GM18511 (cell line): Measurements from ENCODE around the gene TRIB2.

Experiments used
- ATAC-seq: cut with Tn5 transposase; IDR thresholded peaks from one replicate; pipeline ENCODE4 v1.9.1; 2021; ENCODE audit warnings: mild to moderate bottlenecking, moderate library complexity; ENCODE audit not compliant: unreplicated experiment

The TRIB2 gene

GRCh38 chr2:12737738-12738485 lies 21.2 kb downstream of the TRIB2 start:
- ATAC-seq = no peak

- no peak for ATAC-seq
Measured at GRCh38 chr2:12739721-12740254, 23.1 kb downstream of the TRIB2 start.

GRCh38 chr2:12741380-12741779 lies 24.6 kb downstream of the TRIB2 start:
- no peak for ATAC-seq

DNA sequence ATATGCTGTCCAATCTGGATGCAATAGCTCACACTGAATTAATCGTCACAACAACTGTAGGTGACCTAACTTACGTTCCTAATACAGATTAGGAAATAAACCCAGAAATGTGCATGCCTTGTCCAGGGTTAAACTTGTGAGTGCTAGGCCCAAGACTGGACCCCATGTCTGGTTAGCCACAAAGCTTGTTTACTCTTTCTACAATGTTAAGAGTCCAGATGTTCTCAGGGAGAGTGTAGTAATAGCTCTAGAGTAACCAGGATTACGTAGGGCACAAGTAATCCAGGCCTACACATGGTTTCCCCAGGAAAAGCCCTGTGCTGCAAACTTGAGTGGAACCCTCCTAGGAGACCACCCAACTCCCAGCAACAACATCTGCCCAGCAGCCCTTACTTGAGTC lies 26.2 kb downstream of the TRIB2 start:
- ATAC-seq = no peak

GRCh38 chr2:12750166-12750905 lies 33.6 kb downstream of the TRIB2 start:
- ATAC-seq = no peak

- no peak for ATAC-seq
Measured at GRCh38 chr2:12754643-12755042, 37.9 kb downstream of the TRIB2 start.

DNA sequence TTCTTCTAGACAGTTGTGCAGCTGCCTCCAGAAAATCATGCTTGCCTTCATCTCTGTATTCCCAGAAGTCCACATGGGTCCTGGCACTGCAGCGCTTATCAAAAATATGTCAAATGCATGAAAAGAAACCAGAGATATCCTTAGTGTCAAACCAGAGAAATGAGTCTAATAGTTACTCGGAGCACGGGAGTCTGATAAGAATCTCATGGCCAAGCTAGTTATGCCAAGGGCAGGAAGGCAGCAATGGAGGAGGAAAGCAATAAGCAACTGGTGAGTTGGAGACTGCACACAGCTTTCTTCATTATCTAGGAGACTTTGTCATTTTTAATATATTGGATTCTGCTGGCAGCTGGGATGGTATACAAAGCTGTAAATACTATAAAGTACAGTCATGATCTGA lies 38.6 kb downstream of the TRIB2 start:
- no peak for ATAC-seq

DNA sequence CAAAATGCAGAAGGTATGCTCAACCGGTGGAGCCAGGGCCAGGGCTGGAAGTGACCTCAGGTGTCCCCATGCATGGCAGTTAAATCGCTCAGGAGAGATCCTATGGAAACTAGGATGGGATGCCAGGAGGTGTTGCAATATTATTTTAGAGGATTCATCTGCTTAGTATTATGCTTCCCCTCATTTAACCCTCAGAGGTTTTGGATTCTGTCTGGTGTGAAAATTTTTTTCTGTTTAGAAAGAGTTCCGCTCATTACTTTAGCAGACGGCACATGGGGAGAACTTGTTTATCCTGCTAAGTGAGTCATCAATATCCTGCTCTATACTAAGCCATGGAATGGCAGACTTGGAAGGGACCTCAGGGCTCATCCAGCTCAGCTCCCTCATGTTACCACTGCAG lies 42.5 kb downstream of the TRIB2 start:
- ATAC-seq = no peak

- no peak for ATAC-seq
Measured at GRCh38 chr2:12761104-12761503, 44.4 kb downstream of the TRIB2 start.

DNA sequence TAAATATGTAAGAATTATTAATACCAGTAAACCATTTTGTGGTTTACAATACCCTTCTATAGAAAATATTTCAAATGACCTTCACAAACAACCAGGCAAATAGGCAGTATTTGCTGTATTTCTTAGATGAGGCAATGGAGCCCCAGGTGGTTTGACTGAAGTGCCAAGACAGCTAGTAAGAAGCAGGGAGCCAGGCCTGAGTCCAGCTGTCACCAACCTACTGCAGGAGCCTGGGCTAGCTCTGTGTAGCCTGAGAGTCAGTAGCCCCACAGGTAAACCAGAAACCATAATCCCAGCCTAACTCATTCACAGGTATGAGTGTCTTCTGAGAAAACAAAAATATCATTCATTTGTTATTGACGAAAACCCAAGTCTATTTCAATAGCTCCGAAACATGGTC lies 45.6 kb downstream of the TRIB2 start:
- no peak for ATAC-seq

- no peak for ATAC-seq
Measured at GRCh38 chr2:12762976-12763375, 46.2 kb downstream of the TRIB2 start.

DNA sequence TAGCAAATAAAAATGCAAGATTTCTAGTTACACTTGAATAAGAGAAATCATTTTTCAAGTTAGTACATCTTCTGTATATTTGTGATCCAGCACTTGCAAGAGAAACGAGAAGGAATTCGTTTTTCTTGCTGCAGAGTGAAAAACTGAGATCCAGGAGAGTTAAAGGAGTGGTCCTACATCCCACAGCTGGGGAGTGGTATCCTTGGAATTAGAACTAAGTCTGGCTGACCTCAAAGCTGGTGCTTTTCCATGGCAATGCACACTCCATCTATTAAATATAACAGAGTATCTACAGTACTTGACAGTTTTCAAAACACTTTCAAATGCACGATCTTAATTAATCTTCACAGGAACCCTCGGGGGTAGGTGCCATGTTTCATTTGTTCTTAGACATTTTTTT lies 46.8 kb downstream of the TRIB2 start:
- ATAC-seq = no peak

- ATAC-seq = no peak
Measured at GRCh38 chr2:12764075-12764730, 47.5 kb downstream of the TRIB2 start.

DNA sequence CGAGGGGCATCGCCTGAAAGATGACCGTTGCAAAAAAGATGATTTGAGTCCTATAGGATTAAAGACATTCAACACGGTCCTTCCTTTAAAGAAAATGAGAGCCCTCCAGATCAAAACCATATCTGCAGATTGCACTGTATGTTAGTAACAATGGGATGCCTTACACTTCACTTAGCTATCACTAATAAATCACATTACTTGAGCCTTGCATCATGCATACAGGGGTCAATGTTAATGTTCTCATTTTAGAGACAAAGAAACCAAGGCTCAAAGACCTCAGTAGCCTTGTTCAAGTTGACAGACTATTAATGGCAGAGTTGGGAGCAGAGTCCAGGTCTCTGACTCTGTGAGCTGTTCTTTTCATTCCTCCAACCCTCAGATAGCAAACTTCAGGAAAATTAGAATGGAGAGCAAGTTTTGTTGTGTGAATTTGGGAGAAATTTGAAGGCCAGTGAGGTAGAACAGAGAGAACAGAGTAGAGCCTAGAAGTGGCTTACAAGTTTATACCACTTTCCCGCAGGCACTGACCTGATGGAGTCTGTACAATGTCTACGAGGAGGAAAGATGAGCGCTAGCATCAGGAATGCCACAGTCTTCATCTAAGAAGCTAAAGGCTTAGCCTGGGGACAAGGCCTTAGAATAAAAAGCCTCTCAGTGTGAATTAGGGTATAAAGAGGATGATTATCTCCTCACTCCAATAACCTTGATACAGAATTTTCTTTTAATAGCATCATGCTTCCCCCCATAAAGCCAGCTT lies 48.3 kb downstream of the TRIB2 start:
- no peak for ATAC-seq

GRCh38 chr2:12766421-12766879 lies 49.7 kb downstream of the TRIB2 start:
- ATAC-seq = no peak

DNA sequence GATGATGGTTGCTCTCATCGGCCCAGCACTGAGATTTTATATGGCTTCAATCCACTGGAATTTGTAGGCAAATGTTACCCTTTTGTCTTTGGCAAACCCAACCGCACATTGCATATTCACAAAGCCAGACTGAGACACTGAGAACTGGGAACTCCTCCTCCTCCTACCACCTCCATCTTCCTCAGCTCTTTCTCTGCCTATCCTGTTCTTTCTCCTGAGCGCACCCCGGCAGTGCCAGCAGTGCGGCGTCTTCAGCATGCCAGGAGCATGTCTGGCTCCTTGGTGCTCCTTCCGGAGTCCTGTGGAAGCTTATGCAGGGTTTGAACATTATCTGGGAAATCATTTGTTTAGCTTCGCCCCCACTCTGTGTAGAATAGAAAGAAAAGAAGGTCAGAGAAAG lies 50.8 kb downstream of the TRIB2 start:
- no peak for ATAC-seq

DNA sequence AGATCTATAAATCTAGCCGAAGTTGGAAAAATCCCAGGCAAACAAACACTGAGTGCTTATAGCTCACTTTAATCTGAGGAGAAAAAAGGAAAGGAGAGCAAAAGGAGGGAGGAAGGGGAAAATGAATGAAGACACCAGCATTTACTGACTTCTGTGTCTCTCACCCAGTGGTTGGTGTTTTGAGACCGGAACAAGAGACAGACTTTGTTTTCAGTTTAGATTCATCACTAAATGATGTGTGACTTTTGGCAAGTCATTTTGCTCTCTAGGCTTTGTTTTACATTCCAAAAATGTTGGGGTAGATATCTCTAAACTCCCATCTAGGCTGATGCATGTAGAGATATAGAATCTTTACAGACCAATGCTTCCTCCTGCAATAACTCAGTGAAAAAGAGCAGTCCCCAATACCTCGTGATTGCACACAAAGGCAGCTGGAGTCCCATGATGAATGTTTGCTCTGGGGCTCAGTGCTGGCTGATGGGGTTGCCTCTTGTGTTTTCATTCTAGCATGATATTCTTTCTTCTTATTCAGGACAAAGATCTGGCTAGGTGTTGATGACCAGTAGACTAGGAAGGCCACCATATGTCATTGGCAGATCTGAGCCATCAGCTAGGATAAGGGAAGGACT lies 51.4 kb downstream of the TRIB2 start:
- no peak for ATAC-seq

DNA sequence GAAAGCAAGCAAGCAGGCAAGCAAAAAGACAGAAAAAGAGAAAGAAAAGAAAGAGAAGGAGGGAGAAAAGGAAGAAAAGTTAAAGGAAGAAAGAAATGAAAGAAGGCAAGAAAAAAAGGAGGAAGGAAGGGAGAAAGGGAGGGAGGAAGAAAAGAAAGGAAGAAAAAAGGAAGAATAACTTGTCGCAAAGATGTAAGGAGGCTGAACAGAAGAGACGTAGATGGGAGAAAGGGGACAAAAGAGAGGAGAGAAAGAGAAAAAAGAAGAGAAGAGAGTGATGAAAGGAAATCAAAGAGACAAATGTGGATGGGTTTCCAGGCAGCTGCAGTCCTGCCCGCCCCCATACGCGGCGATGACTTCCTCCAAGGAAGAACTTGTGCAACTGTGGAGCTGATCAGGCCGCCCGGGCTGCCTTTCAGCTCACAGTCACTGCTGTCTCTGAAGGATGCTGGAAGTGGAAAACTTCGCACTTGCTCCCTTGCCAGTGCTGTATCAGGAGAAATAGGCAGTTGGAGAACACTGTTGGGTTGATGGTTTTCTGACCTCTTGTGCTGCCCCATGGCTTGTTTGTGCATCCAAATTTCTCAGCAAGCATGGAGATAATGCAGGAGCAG lies 52.9 kb downstream of the TRIB2 start:
- no peak for ATAC-seq

DNA sequence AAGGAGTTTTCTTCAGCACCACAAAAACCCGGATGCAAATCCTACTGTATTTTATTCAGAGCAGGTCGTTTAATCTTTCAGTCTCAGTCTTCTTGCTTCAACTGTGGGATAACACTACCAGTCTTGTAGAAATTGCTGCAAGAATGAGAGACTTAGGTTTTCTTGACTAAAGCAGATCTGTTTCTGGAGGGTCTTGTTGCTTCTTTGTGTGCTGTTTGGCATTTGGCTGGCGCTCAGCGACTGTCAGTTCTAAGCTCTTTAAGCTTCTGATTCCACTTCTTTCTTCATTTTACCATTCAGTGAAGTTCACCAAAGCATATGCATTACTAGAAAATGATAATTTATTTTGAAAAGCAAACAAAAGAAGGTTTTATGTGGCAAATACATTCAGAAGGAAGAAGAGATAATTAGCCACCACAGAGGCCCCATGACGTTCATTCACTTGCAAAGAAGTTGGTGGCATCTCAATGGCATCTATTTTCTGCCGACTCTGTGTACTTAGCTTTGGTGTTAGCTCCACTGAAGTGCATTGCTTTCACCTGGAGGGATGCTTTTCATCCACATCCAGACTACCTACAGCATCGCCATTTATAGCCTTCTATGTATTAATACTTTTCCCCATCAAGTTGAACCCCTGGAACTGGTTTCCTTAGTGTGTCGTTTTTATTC lies 53.7 kb downstream of the TRIB2 start:
- ATAC-seq = no peak
